BJ (cell line): Measurements from ENCODE around the gene ZNF324B. TPM values are rescaled to one million over a fixed set of nuclear protein-coding genes. Genes with fewer than 3 reads are reported as not detected.
A peak's percentile ranks its signal among the peaks of the same experiment; 100 is the strongest.

Experiments used
- CTCF ChIA-PET: fragments of 350-600 bp; formaldehyde crosslinking; extraction: SDS; loops from one replicate; lab custom pipeline; 2021; ENCODE audit warnings: antibody characterized with exemption, inconsistent platforms; lab: Yijun Ruan, JAX
- POLR2A ChIA-PET: fragments of 300-600 bp; sonication (Branson Sonifier 250); formaldehyde crosslinking; extraction: SDS; loops from one replicate; lab custom pipeline; 2021; ENCODE audit warnings: antibody characterized with exemption; lab: Charles Lee
- DNase-seq: peaks from one replicate; pipeline ENCODE4 v3.0.0-alpha.2; 2011; ENCODE audit warnings: low read depth
- H3K27me3 ChIP-seq: 2 replicates; pipeline ENCODE4 v1.6.0; 2011; ENCODE audit warnings: low read length; ENCODE audit not compliant: control insufficient read depth, insufficient read depth
- H3K36me3 ChIP-seq: 2 replicates; pipeline ENCODE4 v1.5.1; 2011; ENCODE audit warnings: low read length; ENCODE audit not compliant: control insufficient read depth, insufficient read depth
- H3K4me3 ChIP-seq: 2 replicates; pipeline ENCODE4 v1.5.1; 2011; ENCODE audit warnings: low read depth, mild to moderate bottlenecking, control low read depth, low read length
- CTCF ChIP-seq: IDR thresholded peaks from 2 replicates; pipeline ENCODE4 v1.5.1; 2011; ENCODE audit warnings: low read depth, mild to moderate bottlenecking, control low read depth, inconsistent platforms, low read length, moderate library complexity; ENCODE audit not compliant: insufficient read depth
- polyA plus RNA-seq: library from polyadenylated mRNA; depleted of rRNA; stranded (reverse); fragments of >200 nt; gene quantifications from 2 replicates; pipeline ENCODE4 v1.2.3, GENCODE V29; 2011

Gene ZNF324B
- polyA plus RNA-seq, 1 experiment: 2.0 TPM

- ChIA-PET POLR2A (interaction anchor here (0.6 to 0.8 kb wide), 2 partner anchors 52 to 727 kb away, joined by 3 read pairs; partner anchors contain the start of gene ZNF551), CTCF (interaction anchor here (0.8 kb wide), 1 partner anchor 15 kb away, joined by 3 read pairs; no protein-coding TSS in a partner anchor)
- Histone ChIP-seq H3K4me3 (peak within 1 kb of the TSS; percentile 68), H3K36me3 (no peaks in the 10 kb centered on the region), H3K27me3 (no peaks in the 10 kb centered on the region)
- DNase-seq: peak; percentile 43
- no peak for TF ChIP-seq CTCF
Observed at GRCh38 chr19:58408152-58409009, 43.0 kb upstream of the ZNF324B start, which contains the start of gene ZNF584. TSS of gene ZNF584 (plus strand) at chr19:58408649. CDS start at chr19:58409148, 499 bp downstream.

- Histone ChIP-seq H3K27me3 (no peaks in the 10 kb centered on the region), H3K4me3 (peak overlapping the region; percentile 68), H3K36me3 (no peaks in the 10 kb centered on the region)
- CTCF ChIA-PET: interaction anchor here (0.8 kb wide), 1 partner anchor 15 kb away, joined by 3 read pairs; no protein-coding TSS in a partner anchor
- POLR2A ChIA-PET: interaction anchor here (0.6 to 0.8 kb wide), 2 partner anchors 52 to 728 kb away, joined by 3 read pairs; partner anchors contain the start of gene ZNF551
- no peak for TF ChIP-seq CTCF
- no peak for DNase-seq
Observed at GRCh38 chr19:58409010-58409790, 42.2 kb upstream of the ZNF324B start.

- ChIA-PET POLR2A (interaction anchor here (0.6 kb wide), 1 partner anchor 70 kb away, joined by 3 read pairs; no protein-coding TSS in a partner anchor), CTCF (no interaction called here)
Observed at GRCh38 chr19:58416604-58417003, 34.8 kb upstream of the ZNF324B start.

GRCh38 chr19:58417071-58417470 lies 34.4 kb upstream of the ZNF324B start:
- no peak for DNase-seq
- POLR2A ChIA-PET: no interaction called here

More at GRCh38 chr19:58416604-58417003, 34.8 kb upstream of the ZNF324B start:
- TF ChIP-seq CTCF: no peak
- H3K27me3 ChIP-seq: no peaks in the 10 kb centered on the region
- no peak overlapping the region for H3K4me3 ChIP-seq
- H3K36me3 ChIP-seq: peaks cover 24% of the 10 kb centered on the region
- no peak for DNase-seq

More at GRCh38 chr19:58417071-58417470, 34.4 kb upstream of the ZNF324B start:
- Histone ChIP-seq H3K4me3 (no peak overlapping the region), H3K27me3 (no peaks in the 10 kb centered on the region), H3K36me3 (peaks cover 24% of the 10 kb centered on the region)
- no peak for TF ChIP-seq CTCF
- CTCF ChIA-PET: no interaction called here
